Cerebellar nuclear complex (tissue), 1 donor: ENCODE measurements around the gene SPOCK1.

ENCODE experiments used
- DNase-seq, 2 experiments: peaks; one replicate each; lab custom pipeline; 2025; lab: John Stamatoyannopoulos, UW

Gene SPOCK1

GRCh38 chr5:136926073-136926472 is 573.1 kb downstream of the SPOCK1 start:
- no peak for DNase-seq
